ENCODE data around the gene KLHDC7A.

- TF ChIP-seq EZH2phosphoT487 (IDR thresholded peaks at IDR 0.05; ENCODE audit: insufficient read depth, low read depth): no peak
- no peak for TF ChIP-seq EZH2 (IDR thresholded peaks at IDR 0.05; ENCODE audit: insufficient read depth, poor library complexity, severe bottlenecking)
These were observed 31.8 kb upstream of the KLHDC7A start for GRCh38 chr1:18448889-18449288.

Measured in GM23248 (cell line).